NCI-H748 (cell line): ENCODE data around the gene DIP2B.
"Not testable (repeated sequence)": the region's sequence is repeated elsewhere in the genome, so short reads cannot be mapped to it uniquely, and the experiment has no call there.

Source experiments
- DNase-seq: peaks from one replicate; lab custom pipeline; 2025; ENCODE audit not compliant: unreplicated experiment; lab: John Stamatoyannopoulos, UW

The DIP2B gene

DNA sequence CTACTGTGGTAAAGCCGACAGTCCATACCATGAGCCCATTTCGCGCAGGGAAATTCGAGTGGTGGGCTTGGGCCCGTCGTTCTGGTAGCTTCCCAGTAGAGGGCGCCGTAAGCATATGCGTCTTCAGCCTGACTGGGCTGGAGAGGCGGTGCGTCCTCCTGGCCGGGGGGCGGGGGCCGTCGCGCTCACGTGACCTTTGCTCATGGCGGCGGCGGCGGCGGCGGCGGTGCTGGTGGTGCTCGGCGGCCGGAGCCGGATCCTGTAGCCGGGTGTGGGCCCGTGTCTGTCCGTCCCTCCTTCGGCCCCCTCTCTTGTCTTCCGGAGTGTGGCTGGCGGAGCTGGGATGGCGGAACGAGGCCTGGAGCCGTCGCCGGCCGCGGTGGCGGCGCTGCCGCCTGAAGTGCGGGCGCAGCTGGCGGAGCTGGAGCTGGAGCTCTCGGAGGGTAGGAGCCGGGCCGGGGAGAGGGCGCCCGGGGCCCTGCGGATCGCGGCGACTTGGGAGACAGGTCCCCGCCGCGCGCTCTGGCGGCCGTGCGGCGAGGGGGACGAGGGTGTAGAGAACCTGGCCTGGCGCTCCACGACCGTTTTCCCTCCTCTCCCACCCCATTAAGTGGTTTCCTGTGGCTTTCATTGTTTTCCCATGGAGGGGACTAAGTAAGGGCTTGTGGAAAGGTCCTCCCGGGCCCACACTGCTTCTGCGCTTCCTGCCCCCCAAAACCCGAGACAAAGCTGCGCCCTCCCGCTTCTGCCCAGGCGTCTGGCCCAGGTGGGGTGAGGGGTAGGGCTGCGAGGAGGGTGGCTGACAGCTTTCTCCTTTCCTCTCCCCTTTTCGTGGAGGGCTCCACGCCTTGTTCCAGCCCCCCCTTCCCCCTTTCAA lies at the start of gene DIP2B:
Gene DIP2B (plus strand): TSS at position 188 of the 877 bp plus-strand sequence. CDS start 156 bp downstream, at position 344.
- DNase-seq = peak; percentile 90

GRCh38 chr12:50458606-50459005 lies 46.2 kb upstream of the DIP2B start:
- DNase-seq = no peak

DNA sequence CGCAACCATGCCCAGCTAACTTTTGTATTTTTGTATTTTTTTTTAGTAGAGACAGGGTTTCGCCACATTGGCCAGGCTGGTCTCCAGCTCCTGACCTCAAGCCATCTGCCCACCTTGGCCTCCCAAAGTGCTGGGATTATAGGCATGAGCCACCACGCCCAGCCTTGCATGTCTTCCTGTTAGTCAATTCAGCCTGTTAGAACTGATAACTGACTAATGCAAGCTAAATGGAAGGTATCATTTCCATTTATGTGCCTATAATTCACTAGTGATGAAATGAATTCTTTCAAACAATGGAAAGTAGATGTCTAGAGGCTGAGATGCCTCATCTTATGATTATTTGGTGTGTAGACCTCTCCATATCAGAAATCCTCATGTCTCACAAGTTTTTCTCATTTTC lies 37.3 kb upstream of the DIP2B start:
- no peak for DNase-seq

DNA sequence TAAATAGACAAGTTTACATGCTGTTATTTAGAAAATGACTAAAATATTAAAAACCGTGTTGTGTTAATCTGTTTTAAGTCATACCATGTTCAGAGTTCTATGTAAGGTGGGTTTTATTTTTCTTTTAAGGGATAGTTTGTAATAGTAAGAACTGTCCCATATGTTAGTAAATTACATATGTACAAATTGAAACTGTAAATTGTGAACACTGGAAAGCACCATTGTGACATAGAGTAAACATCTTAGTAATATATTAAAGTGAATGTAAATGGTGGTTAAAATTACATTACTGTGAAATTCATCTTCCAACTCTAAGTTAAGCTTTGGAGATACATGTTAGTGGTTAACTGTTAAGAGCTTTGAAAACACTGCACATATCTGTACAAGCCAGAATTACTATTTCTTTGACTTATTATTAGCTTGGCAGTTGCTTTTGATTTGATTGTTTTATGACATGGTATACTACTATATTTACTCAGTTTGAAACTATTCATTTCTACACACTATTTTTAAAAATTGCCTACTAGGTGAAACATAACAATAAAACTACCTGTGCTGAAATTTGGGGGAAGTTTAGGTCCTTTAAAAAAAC lies 27.4 kb upstream of the DIP2B start:
- no peak for DNase-seq

DNA sequence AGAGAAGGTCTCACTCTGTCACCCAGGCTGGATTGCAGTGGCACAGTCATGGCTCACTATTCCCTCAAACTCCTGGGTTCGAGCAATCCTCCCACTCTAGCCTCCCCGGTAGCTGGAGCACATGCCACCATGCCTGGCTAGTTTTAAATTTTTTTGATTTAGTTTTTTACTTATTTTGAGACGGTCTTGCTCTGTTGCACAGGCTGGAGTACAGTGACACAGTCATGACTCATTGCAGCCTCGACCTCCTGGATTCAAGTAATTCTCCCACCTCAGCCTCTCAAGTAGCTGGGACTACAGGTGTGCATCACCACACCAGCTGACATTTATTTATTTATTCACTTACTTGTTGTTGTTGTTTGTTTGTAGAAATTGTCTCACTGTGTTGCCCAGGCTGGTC lies 22.2 kb upstream of the DIP2B start:
- DNase-seq = no peak

GRCh38 chr12:50483488-50483887 lies 21.3 kb upstream of the DIP2B start:
- no peak for DNase-seq

GRCh38 chr12:50488801-50489200 lies 16.0 kb upstream of the DIP2B start:
- DNase-seq = no peak

GRCh38 chr12:50498119-50498518 lies 6.7 kb upstream of the DIP2B start:
- not testable (repeated sequence) for DNase-seq

- DNase-seq = peak; percentile 58
Measured at GRCh38 chr12:50505675-50506530, 1.1 kb downstream of the DIP2B start.

- no peak for DNase-seq
Measured at GRCh38 chr12:50506753-50507473, 2.1 kb downstream of the DIP2B start.

DNA sequence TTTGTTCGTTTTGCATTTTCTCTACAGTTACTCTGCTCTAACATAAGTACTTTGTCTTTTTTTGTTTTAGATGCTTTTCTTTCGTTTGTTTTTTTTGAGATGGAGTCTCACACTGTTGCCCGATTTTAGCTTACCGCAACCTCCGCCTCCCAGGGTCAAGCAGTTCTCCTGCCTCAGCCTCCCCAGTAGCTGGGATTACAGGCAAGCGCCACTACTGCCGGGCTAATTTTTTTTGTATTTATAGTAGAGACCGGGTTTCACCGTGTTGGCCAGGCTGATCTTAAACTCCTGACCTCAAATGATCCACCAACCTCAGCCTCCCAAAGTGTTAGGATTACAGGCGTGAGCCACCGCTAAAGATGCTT lies 2.7 kb downstream of the DIP2B start:
- DNase-seq = no peak

DNA sequence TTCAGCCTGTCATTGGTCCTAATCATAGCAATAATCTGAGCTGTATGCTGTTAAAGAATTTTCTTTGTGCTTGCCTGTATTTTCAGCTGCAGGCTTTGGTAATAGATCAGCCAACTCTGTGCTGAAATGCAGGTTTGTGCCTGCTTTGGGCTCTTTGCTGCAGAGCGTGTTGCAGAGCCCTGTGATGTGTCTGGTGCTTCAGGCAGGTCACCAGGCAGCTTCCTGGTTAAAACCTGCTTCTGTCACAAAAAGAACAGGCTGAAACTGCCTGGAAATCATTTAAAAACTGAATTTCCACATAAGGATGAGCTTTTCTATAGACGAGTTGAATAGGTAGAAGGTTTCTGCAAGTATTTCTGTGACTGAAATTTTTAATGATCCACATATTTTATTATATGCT lies 3.1 kb downstream of the DIP2B start:
- no peak for DNase-seq

DNA sequence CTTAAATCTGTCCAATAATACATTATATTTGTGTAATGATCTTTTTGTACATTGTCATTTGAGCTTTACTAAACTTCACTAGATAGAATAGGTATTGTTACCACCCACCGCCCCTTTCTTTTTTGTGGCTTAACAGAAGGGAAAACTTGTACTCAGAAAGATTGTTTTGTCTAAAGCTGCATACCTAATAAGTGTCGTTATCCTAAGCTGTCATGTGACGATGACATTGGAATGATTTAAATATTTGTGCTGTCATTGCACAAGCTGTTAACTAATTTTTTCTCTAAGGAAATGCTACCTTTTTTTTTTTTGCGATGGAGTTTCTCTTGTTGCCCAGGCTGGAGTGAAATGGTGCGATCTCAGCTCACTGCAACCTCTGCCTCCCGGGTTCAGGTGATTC lies 3.6 kb downstream of the DIP2B start:
- no peak for DNase-seq

- DNase-seq = no peak
Measured at GRCh38 chr12:50508970-50509663, 4.3 kb downstream of the DIP2B start.

DNA sequence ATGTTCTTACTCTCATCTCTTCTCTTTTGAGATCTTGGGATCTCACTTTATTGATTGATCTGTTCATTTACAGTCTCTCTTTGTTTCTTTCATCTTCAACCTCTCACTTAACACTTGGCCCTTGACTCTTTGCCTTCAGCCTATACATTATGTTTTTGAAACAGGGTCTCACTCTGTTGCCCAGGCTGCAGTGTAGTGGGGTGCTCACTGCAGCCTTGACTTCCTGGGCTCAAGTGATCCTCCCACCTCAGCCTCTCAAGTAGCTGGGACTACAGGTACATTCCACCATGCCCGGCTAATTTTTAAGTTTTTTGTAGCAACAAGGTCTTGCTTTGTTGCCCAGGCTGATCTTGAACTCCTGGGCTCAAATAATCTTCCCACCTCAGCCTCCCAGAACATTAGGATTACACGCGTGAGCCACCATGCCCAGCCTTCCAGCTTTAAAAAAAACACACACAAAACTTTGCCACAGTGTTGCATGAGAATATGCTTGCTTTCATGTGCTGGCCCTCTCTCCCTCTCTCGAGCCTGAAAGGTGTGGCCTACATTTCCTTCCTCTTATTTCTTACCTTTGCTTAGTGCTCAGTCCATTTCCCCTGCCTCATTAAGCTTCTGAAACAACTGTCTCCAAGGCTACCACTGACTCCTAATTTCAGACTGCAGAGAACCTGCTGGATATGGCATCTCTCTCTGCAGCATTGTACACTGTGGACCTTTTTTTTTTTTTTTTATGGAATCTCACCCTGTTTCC lies 9.9 kb downstream of the DIP2B start:
- DNase-seq = no peak

GRCh38 chr12:50515587-50515986 lies 10.8 kb downstream of the DIP2B start:
- no peak for DNase-seq

GRCh38 chr12:50517421-50518048 lies 12.8 kb downstream of the DIP2B start:
- DNase-seq = no peak

DNA sequence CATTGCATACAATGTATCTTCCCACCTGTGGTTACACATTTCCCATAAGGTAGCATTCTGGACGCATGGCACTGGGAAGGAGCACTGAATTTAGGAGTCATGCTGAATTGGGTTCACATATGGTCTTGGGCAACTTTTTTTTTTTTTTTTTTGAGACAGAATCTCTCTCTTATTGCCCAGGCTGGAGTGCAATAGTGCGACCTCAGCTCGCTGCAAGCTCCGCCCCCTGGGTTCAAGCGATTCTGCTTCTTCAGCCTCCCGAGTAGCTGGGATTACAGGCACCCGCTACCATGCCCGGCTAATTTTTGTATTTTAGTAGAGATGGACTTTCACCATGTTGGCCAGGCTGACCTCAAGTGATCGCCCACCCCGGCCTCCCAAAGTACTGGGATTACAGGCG lies 13.3 kb downstream of the DIP2B start:
- DNase-seq = no peak

DNA sequence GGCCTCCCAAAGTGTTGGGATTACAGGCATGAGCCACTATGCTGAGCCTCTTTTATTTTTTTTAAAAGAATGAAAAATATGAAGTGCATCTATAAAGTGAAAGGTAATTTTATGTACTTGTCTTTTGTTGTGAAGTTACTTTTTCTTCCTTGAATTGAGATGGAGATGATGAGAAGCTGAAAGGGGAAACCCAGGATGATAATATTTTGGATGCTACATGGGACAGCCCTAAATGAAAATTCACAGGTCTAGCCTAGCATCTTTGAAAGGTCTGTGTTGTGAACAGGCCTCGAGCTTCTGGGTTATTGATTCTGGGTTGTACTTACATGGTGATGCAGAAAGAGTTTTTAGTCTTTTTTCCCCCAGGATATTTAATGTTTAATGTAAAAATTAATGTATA lies 14.6 kb downstream of the DIP2B start:
- DNase-seq = no peak
